ENCODE results near the gene PIEZO1.

Gene PIEZO1

GRCh38 chr16:88739977-88740726 is 44.9 kb downstream of the PIEZO1 start:
- H3K27ac Mint-ChIP-seq, result no peak overlapping the region
- no peak overlapping the region for H3K4me3 Mint-ChIP-seq
- no peaks in the 10 kb centered on the region for H3K27me3 Mint-ChIP-seq (ENCODE audit: low read depth, poor library complexity)
- DNase-seq, result no peak
- no peaks in the 10 kb centered on the region for H3K36me3 Mint-ChIP-seq (ENCODE audit: low read depth)
- peaks cover 11% of the 10 kb centered on the region for H3K4me1 Mint-ChIP-seq
- H3K9me3 Mint-ChIP-seq, result no peaks in the 10 kb centered on the region
- TF ChIP-seq CTCF (IDR thresholded peaks at IDR 0.05), result no peak

- no peaks in the 10 kb centered on the region for H3K36me3 Mint-ChIP-seq (ENCODE audit: low read depth)
- no peak for DNase-seq
- no peak overlapping the region for H3K27ac Mint-ChIP-seq
- TF ChIP-seq CTCF (IDR thresholded peaks at IDR 0.05), result no peak
- no peaks in the 10 kb centered on the region for H3K9me3 Mint-ChIP-seq
- peaks cover 11% of the 10 kb centered on the region for H3K4me1 Mint-ChIP-seq
- no peak overlapping the region for H3K4me3 Mint-ChIP-seq
- no peaks in the 10 kb centered on the region for H3K27me3 Mint-ChIP-seq (ENCODE audit: low read depth, poor library complexity)
These were observed 45.7 kb downstream of the PIEZO1 start for GRCh38 chr16:88739139-88739976.

- no peak for TF ChIP-seq CTCF (IDR thresholded peaks at IDR 0.05)
- Mint-ChIP-seq H3K27me3 (ENCODE audit: low read depth, poor library complexity) (no peaks in the 10 kb centered on the region), H3K4me3 (no peak overlapping the region), H3K36me3 (ENCODE audit: low read depth) (no peaks in the 10 kb centered on the region), H3K4me1 (peaks cover 7% of the 10 kb centered on the region), H3K27ac (no peak overlapping the region), H3K9me3 (no peaks in the 10 kb centered on the region)
- peak; percentile 62 for DNase-seq
These were observed 46.6 kb downstream of the PIEZO1 start for GRCh38 chr16:88738151-88739084.

GRCh38 chr16:88737298-88738150 is 47.5 kb downstream of the PIEZO1 start:
- Mint-ChIP-seq H3K4me1 (peaks cover 7% of the 10 kb centered on the region), H3K27me3 (ENCODE audit: low read depth, poor library complexity) (no peaks in the 10 kb centered on the region), H3K4me3 (no peak overlapping the region), H3K9me3 (no peaks in the 10 kb centered on the region), H3K27ac (no peak overlapping the region), H3K36me3 (ENCODE audit: low read depth) (no peaks in the 10 kb centered on the region)
- peak; percentile 83 for DNase-seq
- peak; percentile 97 for TF ChIP-seq CTCF (IDR thresholded peaks at IDR 0.05)

- peaks cover 7% of the 10 kb centered on the region for H3K4me1 Mint-ChIP-seq
- H3K27me3 Mint-ChIP-seq (ENCODE audit: low read depth, poor library complexity), result no peaks in the 10 kb centered on the region
- DNase-seq, result no peak
- no peak overlapping the region for H3K27ac Mint-ChIP-seq
- no peak for TF ChIP-seq CTCF (IDR thresholded peaks at IDR 0.05)
- H3K4me3 Mint-ChIP-seq, result no peak overlapping the region
- no peaks in the 10 kb centered on the region for H3K9me3 Mint-ChIP-seq
- H3K36me3 Mint-ChIP-seq (ENCODE audit: low read depth), result no peaks in the 10 kb centered on the region
These were observed 48.5 kb downstream of the PIEZO1 start for GRCh38 chr16:88736496-88736895.
